IPS DF 4.7 (cell line): ENCODE measurements around the gene FREY1.
A peak's percentile ranks its signal among the peaks of the same experiment; 100 is the strongest.

ENCODE experiments used
- DNase-seq: peaks from one replicate; pipeline ENCODE4 v3.0.0-alpha.2; 2013; ENCODE audit warnings: low spot score; ENCODE audit errors: extremely low read depth

The FREY1 gene

GRCh38 chr11:45872651-45873356, 34.3 kb downstream of the FREY1 start:
- DNase-seq: peak; percentile 58

GRCh38 chr11:45871638-45872037, 35.4 kb downstream of the FREY1 start:
- DNase-seq: no peak

- no peak for DNase-seq
Measured at GRCh38 chr11:45870706-45871105, 36.4 kb downstream of the FREY1 start.

- no peak for DNase-seq
Measured at GRCh38 chr11:45869551-45869950, 37.5 kb downstream of the FREY1 start.

GRCh38 chr11:45864041-45864440, 43.0 kb downstream of the FREY1 start:
- no peak for DNase-seq

GRCh38 chr11:45860764-45861510, 46.1 kb downstream of the FREY1 start:
- DNase-seq: no peak

GRCh38 chr11:45860348-45860747, 46.7 kb downstream of the FREY1 start:
- no peak for DNase-seq

- DNase-seq: no peak
Measured at GRCh38 chr11:45859661-45860140, 47.4 kb downstream of the FREY1 start.

GRCh38 chr11:45858751-45859398, 48.2 kb downstream of the FREY1 start:
- no peak for DNase-seq

GRCh38 chr11:45857961-45858474, 49.1 kb downstream of the FREY1 start:
- no peak for DNase-seq
